ENCODE measurements around the gene TUB.

DNA sequence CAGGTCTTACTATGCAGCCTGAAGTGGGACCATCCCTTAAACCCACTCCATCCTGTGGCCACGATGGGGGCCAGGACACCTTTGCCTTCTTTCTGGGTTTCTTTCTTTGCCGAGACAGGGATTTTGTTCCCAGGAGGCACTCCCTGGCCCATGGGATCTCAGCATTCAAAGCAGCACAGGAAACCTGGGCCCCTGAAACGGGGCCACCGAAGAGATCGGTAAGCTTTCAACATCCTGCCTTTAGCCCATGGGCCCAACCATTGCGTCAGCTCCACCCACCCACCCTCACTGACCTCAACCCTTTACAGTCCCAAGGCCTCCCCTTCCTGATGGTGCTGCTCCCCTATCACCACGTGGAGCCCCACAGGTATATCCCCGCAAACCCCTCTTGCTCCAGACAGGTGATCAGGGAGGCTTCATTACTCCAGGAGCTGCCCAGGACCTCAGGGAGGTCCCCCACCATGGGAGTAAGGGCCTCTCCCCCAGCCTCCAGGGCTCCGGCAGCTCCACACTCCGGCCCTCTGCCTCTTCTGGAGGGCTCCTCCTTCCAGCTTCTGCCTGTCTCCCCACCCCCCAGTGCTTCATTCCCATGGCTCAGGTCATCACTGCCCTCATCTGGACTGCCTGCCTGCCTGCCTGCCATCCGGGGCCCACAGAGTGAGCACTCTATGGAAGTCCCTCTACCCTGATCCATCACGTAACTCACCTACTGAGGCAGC lies 42.0 kb upstream of the TUB start:
- TF ChIP-seq, protein P1, sequence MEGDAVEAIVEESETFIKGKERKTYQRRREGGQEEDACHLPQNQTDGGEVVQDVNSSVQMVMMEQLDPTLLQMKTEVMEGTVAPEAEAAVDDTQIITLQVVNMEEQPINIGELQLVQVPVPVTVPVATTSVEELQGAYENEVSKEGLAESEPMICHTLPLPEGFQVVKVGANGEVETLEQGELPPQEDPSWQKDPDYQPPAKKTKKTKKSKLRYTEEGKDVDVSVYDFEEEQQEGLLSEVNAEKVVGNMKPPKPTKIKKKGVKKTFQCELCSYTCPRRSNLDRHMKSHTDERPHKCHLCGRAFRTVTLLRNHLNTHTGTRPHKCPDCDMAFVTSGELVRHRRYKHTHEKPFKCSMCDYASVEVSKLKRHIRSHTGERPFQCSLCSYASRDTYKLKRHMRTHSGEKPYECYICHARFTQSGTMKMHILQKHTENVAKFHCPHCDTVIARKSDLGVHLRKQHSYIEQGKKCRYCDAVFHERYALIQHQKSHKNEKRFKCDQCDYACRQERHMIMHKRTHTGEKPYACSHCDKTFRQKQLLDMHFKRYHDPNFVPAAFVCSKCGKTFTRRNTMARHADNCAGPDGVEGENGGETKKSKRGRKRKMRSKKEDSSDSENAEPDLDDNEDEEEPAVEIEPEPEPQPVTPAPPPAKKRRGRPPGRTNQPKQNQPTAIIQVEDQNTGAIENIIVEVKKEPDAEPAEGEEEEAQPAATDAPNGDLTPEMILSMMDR (conservative IDR thresholded peaks at IDR 0.05; ENCODE audit: low read depth, low read length): no peak
- TF ChIP-seq EZH2 (IDR thresholded peaks at IDR 0.05; ENCODE audit: borderline replicate concordance, low read depth, low read length, poor library complexity, severe bottlenecking): no peak

All from A673 (cell line).